ENCODE measurements around the gene CTDP1.

GRCh38 chr18:79779021-79779699 is 99.6 kb downstream of the CTDP1 start:
- TF ChIP-seq CTCF (IDR thresholded peaks at IDR 0.05 in 4 of 5, conservative IDR thresholded peaks at IDR 0.05 in 1 of 5) (no peak), POLR2A (IDR thresholded peaks at IDR 0.05) (no peak)

Data from gastrocnemius medialis (tissue), 4 donors.